ENCODE results near the gene CSTF3.
"Not testable (repeated sequence)": the region's sequence is repeated elsewhere in the genome, so short reads cannot be mapped to it uniquely, and the experiment has no call there.

Gene CSTF3

DNA sequence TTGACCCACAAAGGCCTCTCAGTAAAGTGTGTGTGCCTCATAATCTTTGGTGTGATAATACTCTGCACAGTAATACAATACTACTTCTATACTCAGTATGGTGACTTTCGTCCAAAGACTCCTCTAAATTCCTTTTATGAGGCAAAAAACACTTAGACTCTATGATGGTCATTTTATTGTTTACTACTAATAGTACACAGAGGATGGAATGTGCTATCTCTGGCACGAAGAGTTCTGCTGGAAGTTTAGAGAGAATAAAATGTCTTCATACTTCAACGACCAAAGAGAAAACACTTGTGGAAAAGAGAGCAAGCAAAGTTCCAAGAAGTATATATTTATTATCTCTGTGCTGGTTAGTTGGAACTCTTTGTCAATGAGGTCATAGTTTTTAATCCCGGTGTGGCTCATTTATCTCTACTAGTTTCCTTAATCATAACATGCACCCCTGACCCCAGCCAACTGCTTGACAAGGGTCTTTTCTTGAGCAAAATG is 7.5 kb upstream of the CSTF3 start:
- no peak for DNase-seq (ENCODE audit: low read depth)

DNA sequence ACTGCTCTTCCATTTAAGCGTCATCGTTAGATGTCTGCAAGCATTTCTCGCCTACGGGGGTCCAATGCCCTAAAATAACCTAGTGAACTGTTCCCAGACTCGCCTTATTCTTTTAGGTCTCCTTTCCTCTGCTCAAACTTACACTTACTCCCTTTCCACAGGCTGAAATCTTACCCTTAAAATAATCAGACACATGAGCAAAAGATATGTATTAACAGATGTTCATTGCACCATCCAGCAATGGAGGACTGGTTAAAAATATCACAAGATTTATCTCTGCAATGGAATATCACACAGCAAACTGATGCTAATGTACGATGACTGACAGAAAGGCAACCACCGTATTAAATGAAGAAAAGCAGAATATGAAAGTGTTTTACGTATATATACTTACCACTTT is 1.6 kb upstream of the CSTF3 start:
- no peak overlapping the region for H3K4me3 ChIP-seq (ENCODE audit: low read depth, low read length)
- no peak for DNase-seq (ENCODE audit: low read depth)

More for the DNA sequence above, 7.5 kb upstream of the CSTF3 start:
- H3K4me3 ChIP-seq (ENCODE audit: low read depth, low read length) = no peak overlapping the region

DNA sequence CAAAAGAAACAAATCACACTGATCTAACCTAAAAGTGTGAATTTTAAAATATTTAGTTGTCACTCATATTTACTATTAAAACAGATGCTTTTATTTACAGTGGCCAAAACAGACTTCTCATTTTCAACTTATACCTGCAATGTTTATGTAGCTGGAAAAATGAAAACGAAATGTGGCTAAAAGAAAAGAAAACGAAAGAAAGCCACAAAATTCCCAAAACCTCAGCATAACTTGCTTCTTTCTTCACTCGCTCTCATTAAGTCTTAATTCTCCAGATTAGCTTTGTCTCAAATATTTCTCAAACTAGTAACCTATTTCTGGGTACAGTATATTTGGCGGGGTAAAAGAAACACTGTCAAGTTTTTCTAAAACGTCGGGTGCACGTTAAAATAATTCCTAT is 693 bp downstream of the CSTF3 start:
- DNase-seq (ENCODE audit: low read depth) = no peak

DNA sequence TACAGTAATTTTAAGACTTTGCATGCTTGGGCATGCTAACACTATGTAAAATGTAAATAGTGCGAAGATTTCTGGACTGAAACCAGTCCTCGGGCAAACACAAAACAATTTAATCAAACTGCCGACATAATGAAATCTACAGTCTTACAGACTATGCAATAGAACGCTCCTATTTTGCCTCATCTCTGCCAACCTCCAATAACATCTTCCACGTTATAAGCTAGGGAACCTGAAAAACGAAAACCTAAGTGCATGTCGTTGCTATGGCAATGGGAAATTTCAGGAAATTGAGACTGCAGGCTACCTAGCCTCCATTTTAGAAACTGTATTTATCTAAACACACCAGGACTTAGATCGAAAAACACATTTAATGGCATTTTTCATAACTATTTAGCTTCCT is 1.1 kb downstream of the CSTF3 start:
- DNase-seq (ENCODE audit: low read depth) = no peak

More for the DNA sequence above, 693 bp downstream of the CSTF3 start:
- peak overlapping the region; percentile 97 for H3K4me3 ChIP-seq (ENCODE audit: low read depth, low read length)

DNA sequence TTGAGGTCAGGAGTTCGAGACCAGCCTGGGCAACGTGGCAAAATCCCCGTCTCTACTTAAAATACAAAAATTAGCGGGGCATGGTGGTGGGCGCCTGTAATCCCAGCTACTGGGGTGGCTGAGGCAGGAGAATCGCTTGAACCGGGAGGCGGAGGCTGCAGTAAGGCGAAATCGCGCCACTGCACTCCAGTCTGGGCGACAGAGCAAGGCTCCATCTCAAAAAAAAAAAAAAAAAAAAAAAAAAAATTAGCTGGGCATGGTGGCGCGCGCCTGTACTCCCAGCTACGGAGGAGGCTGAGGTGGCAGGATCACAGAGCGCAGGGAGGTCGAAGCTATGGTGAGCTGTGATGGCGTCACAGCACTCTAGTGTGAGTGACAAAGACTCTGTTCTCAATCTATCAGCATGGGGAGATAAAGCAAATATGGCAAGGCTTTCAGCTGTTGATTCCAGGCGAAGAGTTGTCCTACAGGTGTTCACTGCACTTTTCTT is 1.9 kb downstream of the CSTF3 start:
- DNase-seq (ENCODE audit: low read depth) = not testable (repeated sequence)
- H3K4me3 ChIP-seq (ENCODE audit: low read depth, low read length) = peak overlapping the region; percentile 97

More for the DNA sequence above, 1.1 kb downstream of the CSTF3 start:
- H3K4me3 ChIP-seq (ENCODE audit: low read depth, low read length) = peak overlapping the region; percentile 97

GRCh38 chr11:33158596-33159275 is 2.5 kb downstream of the CSTF3 start:
- DNase-seq (ENCODE audit: low read depth) = no peak
- H3K4me3 ChIP-seq (ENCODE audit: low read depth, low read length) = no peak overlapping the region

DNA sequence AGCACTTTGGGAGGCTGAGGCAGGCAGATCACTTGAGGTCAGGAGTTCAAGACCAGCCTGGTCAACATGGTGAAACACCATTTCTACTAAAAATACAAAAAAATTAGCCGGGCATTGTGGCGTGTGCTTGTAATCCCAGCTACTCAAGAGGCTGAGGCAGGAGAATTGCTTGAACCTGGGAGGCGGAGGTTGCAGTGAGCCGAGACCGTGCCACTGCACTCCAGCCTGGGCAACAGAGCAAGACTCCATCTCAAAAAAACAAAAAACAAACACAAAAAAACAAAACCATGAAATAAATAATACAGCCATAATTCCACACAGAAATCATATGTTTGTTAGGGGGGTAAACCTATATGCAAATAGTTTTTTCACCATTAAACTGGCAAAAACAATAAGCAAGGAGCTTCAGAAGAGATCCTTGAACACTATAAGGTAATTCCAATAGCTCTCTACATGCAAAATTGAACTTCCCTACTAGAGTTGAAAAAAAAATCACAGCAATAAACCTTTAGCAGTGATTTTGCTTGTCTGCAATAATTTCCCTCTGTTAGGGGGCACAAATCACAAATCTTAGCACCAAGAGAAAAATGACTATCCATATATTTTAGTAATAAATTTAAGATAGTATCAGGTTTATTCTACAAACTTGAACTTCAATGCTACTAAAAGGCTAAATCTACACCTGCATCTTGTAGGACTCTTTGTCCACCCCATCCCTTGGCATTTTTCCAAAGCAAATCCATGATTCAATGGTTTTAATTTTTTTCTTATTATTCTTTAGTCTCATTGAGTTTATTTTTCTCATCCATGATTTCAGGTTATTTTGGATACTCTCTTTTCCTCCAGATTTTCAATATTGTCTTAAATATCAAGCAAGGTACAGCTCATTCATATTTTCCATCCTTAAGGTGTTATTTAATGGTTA is 3.9 kb downstream of the CSTF3 start:
- H3K4me3 ChIP-seq (ENCODE audit: low read depth, low read length) = no peak overlapping the region
- DNase-seq (ENCODE audit: low read depth) = no peak

- H3K4me3 ChIP-seq (ENCODE audit: low read depth, low read length) = no peak overlapping the region
- no peak for DNase-seq (ENCODE audit: low read depth)
Observed at GRCh38 chr11:33151399-33151798, 9.9 kb downstream of the CSTF3 start.

DNA sequence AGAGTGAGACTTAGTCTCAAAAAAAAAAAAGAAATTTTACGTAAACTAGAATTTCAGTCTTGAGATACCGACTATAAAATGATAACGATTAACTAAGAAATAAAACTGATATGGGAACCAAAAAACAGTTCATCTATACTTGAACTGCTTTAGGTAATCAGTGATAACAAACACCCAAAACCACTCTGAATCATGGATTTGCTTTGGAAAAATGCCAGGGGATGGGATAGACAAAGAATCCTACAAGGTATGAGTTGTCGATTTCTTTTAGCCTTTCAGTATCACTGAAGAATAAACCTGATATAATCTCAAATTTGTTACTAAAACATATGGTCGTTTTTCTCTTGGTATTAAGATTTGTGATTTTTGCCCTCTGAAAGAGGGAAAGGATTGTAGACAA is 13.7 kb downstream of the CSTF3 start:
- DNase-seq (ENCODE audit: low read depth) = no peak
- no peak overlapping the region for H3K4me3 ChIP-seq (ENCODE audit: low read depth, low read length)

- no peak overlapping the region for H3K4me3 ChIP-seq (ENCODE audit: low read depth, low read length)
- DNase-seq (ENCODE audit: low read depth) = no peak
Observed at GRCh38 chr11:33135768-33136443, 25.4 kb downstream of the CSTF3 start.

- peak; percentile 77 for DNase-seq (ENCODE audit: low read depth)
- no peak overlapping the region for H3K4me3 ChIP-seq (ENCODE audit: low read depth, low read length)
Observed at GRCh38 chr11:33135216-33135615, 26.1 kb downstream of the CSTF3 start.

DNA sequence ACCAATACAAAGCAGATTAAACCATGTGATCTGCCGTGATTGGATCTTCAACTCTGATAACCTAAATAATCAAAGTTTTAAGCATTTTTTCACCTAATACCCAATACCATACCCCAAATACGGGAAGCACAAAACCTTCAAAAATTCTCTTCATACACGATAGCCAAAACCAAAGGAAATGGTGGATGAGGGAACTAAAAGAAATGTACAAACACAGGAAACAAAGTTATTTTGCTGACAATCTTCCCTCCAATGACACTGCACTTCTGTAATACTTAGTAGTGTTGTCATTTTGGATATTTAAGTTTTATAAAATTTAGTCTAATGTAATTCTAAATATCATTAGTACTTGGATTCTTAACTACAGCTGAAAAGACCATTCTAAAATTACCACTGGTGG is 27.0 kb downstream of the CSTF3 start:
- H3K4me3 ChIP-seq (ENCODE audit: low read depth, low read length) = no peak overlapping the region
- no peak for DNase-seq (ENCODE audit: low read depth)

GRCh38 chr11:33133761-33134160 is 27.5 kb downstream of the CSTF3 start:
- H3K4me3 ChIP-seq (ENCODE audit: low read depth, low read length) = no peak overlapping the region
- DNase-seq (ENCODE audit: low read depth) = no peak

GRCh38 chr11:33132510-33132909 is 28.8 kb downstream of the CSTF3 start:
- DNase-seq (ENCODE audit: low read depth) = no peak
- H3K4me3 ChIP-seq (ENCODE audit: low read depth, low read length) = no peak overlapping the region

DNA sequence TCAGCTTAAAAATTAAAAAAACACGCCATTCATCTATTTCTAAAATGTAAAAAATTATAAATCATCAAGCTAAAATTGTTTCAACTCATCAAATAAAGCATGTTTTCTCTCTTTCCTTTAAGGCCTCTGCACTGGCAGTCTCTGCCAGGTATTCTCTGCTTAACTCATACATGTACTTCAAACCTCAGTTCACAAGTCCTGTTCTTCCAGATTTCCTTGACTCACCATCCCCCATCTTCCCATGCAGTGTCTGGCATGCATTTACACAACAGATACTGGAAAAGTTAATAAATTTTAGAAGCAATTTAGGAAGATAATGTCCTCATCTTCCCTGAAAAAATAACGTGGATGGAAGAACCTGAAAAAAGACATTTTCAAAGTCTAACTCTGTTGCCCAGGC is 32.5 kb downstream of the CSTF3 start:
- DNase-seq (ENCODE audit: low read depth) = no peak
- no peak overlapping the region for H3K4me3 ChIP-seq (ENCODE audit: low read depth, low read length)

DNA sequence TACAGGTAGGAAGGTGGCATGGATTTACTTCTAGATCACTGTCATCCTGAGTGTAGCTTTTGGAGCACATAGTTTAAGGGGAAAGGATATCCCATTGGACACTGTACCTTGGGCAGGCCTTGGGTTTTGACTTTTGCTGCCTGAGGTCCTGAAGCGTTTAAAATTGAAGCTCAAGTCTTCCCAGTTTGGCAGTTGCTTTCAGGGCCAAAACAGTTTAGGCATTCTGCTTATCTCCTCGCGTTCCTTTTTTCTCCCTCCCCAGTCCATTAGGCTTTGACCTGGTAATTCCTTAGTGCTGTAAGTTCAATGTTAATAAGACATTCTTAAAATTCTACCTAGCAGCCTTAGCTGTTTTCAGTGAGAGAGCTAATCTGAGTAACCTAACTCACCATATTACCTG is 35.7 kb downstream of the CSTF3 start:
- no peak for DNase-seq (ENCODE audit: low read depth)
- H3K4me3 ChIP-seq (ENCODE audit: low read depth, low read length) = no peak overlapping the region

GRCh38 chr11:33125025-33125424 is 36.3 kb downstream of the CSTF3 start:
- no peak for DNase-seq (ENCODE audit: low read depth)
- H3K4me3 ChIP-seq (ENCODE audit: low read depth, low read length) = no peak overlapping the region

GRCh38 chr11:33122696-33123095 is 38.6 kb downstream of the CSTF3 start:
- not testable (repeated sequence) for DNase-seq (ENCODE audit: low read depth); H3K4me3 ChIP-seq (ENCODE audit: low read depth, low read length)

DNA sequence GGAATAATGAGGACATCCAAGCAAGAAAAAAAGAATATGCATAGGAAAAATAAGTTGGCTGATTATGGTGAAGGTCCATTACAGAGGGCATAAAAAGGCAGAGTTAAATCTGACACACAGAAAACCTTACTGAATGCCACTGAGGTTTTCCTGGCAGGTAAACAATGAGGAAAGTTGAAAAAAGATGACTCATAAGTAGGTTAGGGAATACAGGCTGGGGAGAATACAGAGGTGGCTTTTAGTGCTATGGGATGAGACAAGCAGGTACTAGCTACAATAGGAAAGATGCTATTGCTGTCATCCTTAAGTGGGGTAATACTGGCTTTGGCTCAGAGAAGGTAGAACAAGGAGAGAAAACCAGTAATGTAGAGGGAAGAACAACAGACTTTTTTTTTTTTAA is 44.7 kb downstream of the CSTF3 start:
- H3K4me3 ChIP-seq (ENCODE audit: low read depth, low read length) = no peak overlapping the region
- no peak for DNase-seq (ENCODE audit: low read depth)

GRCh38 chr11:33110083-33110482 is 51.2 kb downstream of the CSTF3 start:
- H3K4me3 ChIP-seq (ENCODE audit: low read depth, low read length) = no peak overlapping the region
- DNase-seq (ENCODE audit: low read depth) = peak; percentile 6
